PFSK-1 (cell line): Measurements from ENCODE around the gene KCNMA1.

Source experiments
- FOXP2 ChIP-seq: optimal IDR thresholded peaks from 2 replicates; pipeline ENCODE3; 2011; ENCODE audit warnings: borderline replicate concordance, control low read depth, inconsistent platforms; ENCODE audit not compliant: insufficient read depth; ENCODE audit errors: extremely low read length, extremely low read depth
- POLR2AphosphoS5 ChIP-seq: IDR thresholded peaks from 2 replicates; pipeline ENCODE4 v1.6.1; 2012; ENCODE audit warnings: low read depth, mild to moderate bottlenecking, control low read depth, low read length, moderate library complexity
- REST ChIP-seq, 2 experiments: IDR thresholded peaks; 2 replicates each; pipeline versions ENCODE4 v1.6.1 to v1.8.0; 2011 to 2012; ENCODE audit warnings: low read depth in 2 of 2, low read length in 2 of 2, control low read depth in 1 of 2, inconsistent platforms in 1 of 2, mild to moderate bottlenecking in 1 of 2, moderate library complexity in 1 of 2; ENCODE audit not compliant: insufficient read depth in 1 of 2
- SIN3A ChIP-seq: IDR thresholded peaks from 2 replicates; pipeline ENCODE4 v1.6.1; 2012; ENCODE audit warnings: mild to moderate bottlenecking, low read length, moderate library complexity, borderline replicate concordance; ENCODE audit not compliant: insufficient read depth
- TAF1 ChIP-seq: IDR thresholded peaks from 2 replicates; pipeline ENCODE4 v1.6.1; 2012; ENCODE audit warnings: low read length, control low read depth, borderline replicate concordance; ENCODE audit not compliant: insufficient read depth

KCNMA1 gene

GRCh38 chr10:77448226-77448625 is 189.4 kb downstream of the KCNMA1 start:
- no peak for TF ChIP-seq REST (IDR thresholded peaks at IDR 0.05; ENCODE audit: insufficient read depth in 1 of 2, low read depth in 2 of 2, low read length in 2 of 2)
- TF ChIP-seq FOXP2: no peak
- no peak for TF ChIP-seq SIN3A
- no peak for TF ChIP-seq POLR2AphosphoS5
- TF ChIP-seq TAF1: no peak

- TF ChIP-seq TAF1 (no peak), SIN3A (no peak), REST (IDR thresholded peaks at IDR 0.05; ENCODE audit: insufficient read depth in 1 of 2, low read depth in 2 of 2, low read length in 2 of 2) (no peak), FOXP2 (no peak), POLR2AphosphoS5 (no peak)
Observed at GRCh38 chr10:77446700-77447099, 190.9 kb downstream of the KCNMA1 start.

- TF ChIP-seq SIN3A: no peak
- TF ChIP-seq REST (IDR thresholded peaks at IDR 0.05; ENCODE audit: insufficient read depth in 1 of 2, low read depth in 2 of 2, low read length in 2 of 2): no peak
- TF ChIP-seq TAF1: no peak
- TF ChIP-seq POLR2AphosphoS5: no peak
- TF ChIP-seq FOXP2: no peak
Observed at GRCh38 chr10:77445547-77445946, 192.1 kb downstream of the KCNMA1 start.

GRCh38 chr10:77444041-77444440 is 193.6 kb downstream of the KCNMA1 start:
- TF ChIP-seq TAF1 (no peak), REST (IDR thresholded peaks at IDR 0.05; ENCODE audit: insufficient read depth in 1 of 2, low read depth in 2 of 2, low read length in 2 of 2) (no peak), SIN3A (no peak), POLR2AphosphoS5 (no peak), FOXP2 (no peak)

- TF ChIP-seq REST (IDR thresholded peaks at IDR 0.05; ENCODE audit: insufficient read depth in 1 of 2, low read depth in 2 of 2, low read length in 2 of 2) (no peak), SIN3A (no peak)
Observed at GRCh38 chr10:77442699-77443189, 194.9 kb downstream of the KCNMA1 start.
